GM21447 (cell line): ENCODE measurements around the gene LRRC3.

ENCODE experiments used
- ATAC-seq: cut with Tn5 transposase; IDR thresholded peaks from one replicate; pipeline ENCODE4 v1.9.1; 2021; ENCODE audit not compliant: unreplicated experiment

Gene LRRC3

DNA sequence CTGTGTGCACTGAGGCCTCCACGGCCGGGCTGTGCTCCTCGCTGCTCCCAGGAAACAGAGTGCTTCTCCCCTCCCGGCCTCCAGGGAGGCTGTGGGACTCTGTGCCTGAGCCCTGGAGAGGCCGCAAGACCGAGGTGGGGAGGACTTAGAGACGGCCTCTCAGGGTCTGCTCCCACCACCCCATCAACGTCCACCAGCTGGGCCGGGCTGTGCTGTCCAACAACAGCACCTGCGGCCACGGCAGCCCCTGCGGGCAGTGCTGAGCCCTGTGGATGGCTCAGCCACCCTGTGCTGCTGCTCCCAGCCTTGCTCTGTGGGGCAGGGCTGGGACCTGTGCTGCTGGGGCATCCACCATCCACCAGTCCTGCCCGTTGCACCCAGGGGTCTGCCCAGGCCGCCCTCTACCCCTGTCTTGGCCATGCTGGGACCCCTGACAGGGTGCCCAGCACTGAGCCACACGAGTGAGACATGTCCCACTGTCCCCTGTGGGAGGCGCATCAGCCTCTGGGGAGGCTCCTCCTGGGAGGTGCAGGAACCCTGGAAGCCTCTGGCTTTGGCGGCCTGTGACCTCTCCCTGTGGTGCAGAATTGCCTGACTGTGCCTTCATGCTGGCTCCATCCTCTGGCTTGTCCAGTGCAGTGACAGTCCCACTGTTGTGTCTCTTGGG, 31.2 kb upstream of the LRRC3 start:
- ATAC-seq, result no peak

DNA sequence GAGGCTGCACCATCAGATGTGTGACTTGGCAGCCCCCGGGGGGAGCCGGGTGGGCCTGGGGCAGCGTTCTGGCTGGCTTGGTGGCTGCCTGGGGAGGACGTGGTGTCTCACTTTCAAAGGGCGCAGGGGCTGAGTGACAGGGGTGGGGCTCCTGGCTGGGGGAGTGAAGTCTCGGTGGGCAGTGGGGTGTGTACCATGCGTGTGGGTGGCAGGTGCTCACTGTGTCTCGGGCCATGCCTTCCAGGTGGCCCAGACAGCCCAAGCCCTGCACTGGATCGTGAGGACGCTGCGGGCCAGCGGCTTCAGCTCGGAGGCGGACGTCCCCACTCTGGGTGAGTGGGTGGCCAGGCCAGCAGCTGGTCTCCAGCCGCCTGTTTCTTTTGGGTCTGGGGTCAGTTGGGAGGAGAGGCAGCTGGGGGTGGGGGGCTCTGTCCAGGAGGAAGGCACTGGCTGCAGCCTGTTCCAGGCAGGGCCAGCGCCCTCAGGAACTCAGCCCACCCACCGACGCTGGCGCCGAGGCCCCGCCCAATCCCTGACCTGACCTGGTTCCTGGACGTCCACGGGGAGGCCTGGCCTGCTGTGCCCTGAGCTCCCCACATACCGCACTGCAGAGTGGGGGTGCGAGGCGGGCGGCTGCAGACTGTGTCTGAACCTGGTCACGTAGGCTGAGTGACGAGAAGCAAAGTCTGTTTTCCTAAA, 30.6 kb upstream of the LRRC3 start:
- ATAC-seq, result no peak

- no peak for ATAC-seq
Observed at GRCh38 chr21:44425307-44425894, 29.9 kb upstream of the LRRC3 start.

DNA sequence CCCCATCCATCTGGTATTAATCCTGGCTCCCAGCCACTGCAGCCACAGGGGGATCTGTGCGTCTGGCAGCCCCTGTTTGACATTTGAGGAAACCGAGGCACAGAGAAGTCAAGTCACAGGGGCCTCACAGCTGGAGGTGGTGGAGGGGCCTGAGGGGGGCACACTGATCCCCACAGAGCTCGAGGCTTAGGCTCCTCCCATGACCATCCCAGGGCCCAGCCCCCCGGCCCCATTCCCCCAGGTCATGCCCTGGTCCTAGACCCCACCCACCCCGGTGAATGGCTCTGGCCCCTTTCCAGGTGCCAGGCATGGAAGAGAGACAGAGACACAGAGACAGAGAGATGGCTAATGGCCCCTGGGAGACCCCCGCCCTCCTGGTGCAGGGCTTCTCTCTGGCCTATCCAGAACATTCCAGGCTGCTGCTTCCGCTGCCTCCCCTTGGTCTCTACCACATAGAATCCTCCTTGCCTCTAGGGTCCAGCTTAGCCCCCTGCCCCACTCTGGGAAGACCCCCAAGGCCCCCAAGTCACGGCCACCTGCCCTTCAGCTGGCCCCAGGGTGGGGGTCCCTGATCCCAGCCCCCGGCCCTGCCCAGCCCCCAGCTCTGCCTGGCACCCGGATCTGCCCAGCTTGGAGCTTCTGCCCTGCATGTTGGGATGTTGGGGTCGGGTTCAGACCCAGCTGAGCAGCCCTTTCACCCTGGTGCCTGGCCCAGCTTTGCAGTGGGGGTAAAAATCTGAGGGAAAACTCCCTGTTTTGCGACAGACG, 29.2 kb upstream of the LRRC3 start:
- ATAC-seq, result no peak

GRCh38 chr21:44426663-44427191, 28.6 kb upstream of the LRRC3 start:
- no peak for ATAC-seq

DNA sequence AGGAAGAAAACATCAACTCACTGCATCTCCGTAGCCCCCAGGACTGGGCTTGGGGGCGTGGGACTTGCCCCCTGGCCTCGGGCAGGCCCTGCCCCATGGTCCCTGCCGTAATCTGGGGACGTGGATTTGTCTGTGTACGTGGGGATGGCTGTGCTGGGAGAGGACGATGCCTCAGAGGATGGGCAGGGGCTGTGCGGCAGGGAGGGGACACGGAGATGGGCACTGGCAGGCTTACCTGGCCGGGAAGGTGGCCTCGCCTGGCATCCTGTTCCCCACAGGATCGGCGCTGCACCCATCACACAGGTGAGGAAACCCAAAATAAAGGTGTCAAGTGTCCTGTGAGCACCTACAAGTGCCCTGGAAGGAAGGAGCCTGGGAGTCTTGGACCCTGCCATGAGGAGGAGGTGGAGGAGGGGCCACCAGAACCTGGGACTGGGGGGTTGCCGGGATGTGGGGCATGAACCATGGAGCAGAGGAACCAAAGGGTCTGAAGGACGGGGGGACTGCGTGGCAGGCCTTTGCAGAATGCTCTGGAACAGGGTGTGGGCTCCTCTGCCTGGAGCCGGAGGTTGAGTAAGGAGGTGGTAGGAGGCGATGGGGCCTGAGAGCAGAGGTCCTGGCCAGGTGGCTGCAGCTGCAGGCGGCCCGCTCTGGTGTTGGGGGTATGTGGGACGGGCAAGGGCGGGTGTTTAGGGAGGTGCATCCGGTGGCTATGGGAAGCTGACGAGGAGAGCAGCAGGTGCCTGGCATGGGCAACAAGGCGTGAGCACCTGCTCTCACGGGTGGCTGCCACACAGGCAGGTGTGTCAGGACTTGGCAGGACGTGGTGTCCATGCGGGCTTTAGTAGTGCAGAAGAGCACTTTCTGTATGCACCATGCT, 27.8 kb upstream of the LRRC3 start:
- no peak for ATAC-seq

- no peak for ATAC-seq
Observed at GRCh38 chr21:44428281-44428960, 26.9 kb upstream of the LRRC3 start.

DNA sequence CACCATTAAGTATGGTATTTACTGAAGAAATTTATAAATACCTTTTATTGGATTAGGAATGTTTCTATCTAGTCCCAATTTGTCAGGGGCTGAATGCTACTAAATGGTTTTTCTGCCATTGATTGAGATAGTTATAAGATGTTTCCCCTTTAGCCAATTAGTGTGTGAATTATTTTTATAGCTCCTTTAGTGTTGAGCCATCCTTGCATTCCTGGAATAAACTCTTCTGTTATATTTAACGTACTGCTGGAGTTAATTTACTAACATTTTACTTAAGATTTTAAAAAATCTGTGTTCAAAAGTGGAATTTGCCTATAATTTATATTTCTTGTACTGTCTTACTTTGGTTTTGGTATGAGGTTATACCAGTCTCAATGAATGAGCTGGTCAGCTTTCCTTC, 25.4 kb upstream of the LRRC3 start:
- no peak for ATAC-seq

- ATAC-seq, result no peak
Observed at GRCh38 chr21:44431300-44431699, 24.0 kb upstream of the LRRC3 start.

DNA sequence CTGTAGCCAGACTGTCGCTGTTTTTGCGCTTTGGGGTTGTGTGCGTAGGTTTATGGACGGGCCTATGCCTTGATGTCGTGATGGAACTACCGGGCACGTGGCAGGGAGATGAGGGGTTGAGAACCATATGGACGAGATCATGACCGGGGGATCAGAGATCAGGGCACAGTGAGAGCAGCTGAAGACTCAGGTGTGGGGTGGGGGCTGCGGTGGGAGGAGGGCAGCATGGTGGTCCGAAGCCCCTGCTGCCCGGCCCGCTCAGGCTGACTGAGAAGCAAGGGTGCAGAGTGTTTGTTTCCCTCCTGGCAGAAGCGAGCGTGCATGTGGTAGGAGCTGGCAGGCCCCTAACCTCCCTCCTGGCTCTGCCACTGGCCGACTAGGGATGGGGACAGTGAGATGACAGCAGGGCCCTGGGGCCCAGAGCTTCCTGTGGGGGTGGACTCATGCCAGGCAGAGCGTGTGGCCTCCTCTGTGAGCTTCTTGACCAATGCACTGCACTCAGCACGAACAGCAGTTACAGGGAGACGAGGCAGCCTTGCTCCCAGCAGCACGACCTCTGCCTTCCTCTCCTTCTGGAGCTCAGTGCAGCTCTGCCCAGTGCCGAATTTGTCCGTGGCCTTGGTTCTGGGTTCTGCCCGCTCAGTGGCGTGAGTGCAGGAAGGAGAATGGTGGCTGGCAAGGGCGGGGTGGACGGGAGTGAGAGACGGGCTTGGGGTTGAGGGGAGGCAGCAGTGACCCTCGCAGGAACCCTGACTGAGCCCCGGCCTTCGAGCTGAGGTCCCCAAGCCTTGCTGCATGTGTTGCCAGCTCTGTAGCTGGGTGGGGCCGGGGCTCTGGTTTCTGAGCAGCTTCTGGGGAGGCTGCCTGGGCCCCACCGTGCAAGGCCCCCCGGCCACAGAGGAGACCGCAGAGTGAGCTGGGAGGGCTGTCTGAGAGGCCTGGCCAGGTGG, 22.2 kb upstream of the LRRC3 start:
- ATAC-seq, result no peak

- no peak for ATAC-seq
Observed at GRCh38 chr21:44433791-44434567, 21.3 kb upstream of the LRRC3 start.

- ATAC-seq, result no peak
Observed at GRCh38 chr21:44434568-44434925, 20.8 kb upstream of the LRRC3 start.

GRCh38 chr21:44434936-44435635, 20.2 kb upstream of the LRRC3 start:
- ATAC-seq, result no peak

DNA sequence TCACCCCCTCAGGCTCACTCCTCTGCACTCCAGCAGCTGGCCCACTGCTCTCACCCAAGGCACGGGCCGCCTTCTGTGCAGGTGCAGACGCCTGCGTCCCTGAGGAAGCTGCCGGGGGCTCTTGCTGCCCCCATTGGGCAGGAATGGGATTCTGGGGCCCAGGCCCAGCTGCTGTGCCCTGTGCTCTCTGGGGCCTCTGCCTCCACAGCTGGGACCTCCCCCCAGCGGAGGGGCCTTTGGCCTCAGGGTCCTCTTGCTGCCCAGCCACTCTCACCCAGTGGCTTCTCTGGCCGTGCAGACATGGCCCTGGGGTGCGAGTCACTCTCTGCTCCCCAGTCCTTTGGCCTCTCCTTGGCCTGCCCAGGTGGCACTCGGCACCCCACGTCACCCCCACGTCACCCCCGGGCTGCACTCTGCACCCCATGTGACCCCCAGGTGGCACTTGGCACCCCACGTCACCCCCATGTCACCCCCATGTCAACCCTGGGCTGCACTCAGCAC, 19.1 kb upstream of the LRRC3 start:
- no peak for ATAC-seq

DNA sequence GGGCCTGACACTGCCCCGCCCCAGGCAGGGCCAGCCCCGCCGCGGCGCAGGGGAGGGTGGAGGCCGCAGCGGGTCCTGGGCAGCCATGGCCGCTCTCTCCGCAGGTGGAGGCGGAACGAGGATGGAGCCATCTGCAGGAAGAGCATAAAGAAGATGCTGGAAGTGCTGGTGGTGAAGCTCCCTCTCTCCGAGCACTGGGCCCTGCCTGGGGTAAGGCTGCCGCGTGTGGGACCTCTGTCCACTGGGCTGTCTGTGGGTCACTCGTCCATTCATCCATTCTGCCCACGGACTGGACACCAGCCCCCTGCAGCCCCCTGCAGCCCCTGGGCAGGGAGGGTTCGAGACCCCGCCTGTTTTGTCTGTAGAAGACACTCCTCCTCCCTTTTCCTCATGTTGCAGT, 18.4 kb upstream of the LRRC3 start:
- ATAC-seq, result no peak

- ATAC-seq, result no peak
Observed at GRCh38 chr21:44437371-44437695, 18.0 kb upstream of the LRRC3 start.

DNA sequence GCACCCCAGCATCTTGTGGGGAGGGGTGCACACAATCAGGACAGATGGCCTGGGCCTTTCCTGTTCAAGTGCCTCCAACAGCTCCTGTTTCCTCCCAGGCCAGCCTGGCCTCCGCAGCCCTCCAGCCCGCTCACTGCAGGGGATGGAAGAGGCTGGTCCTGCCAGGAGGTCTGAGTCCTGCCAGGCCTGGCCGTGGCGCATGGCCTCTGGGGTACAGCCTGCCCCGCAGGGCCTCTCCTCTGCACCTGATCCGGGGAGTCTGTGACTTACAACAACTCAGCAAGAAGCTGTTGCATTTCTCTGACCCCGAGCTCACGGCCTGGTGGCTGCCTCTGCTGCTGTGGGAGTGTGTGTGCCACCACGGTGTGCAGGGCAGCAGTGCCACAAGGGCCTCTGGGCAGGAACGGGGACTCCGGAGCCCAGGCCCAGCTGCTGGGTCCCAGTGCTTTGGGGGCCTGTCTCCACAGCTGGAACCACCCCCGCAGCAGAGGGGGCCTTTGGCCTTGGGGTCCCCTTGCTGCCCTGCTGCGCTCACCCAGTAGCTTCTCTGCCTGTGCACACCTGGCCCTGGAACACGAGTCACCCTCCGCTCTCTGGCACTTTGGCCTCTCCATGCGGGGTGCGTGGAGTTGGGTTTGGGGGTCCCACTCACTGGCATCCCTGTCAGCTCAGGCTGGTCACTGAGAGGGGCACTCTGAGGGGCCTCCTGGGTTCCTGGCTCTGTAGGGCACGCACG, 17.4 kb upstream of the LRRC3 start:
- ATAC-seq, result no peak
